Amniotic epithelial cell (primary cell): ENCODE measurements around the gene TSHZ2.
"Not testable (repeated sequence)": the region's sequence is repeated elsewhere in the genome, so short reads cannot be mapped to it uniquely, and the experiment has no call there.

ENCODE experiments used
- DNase-seq: peaks from one replicate; pipeline ENCODE4 v3.0.0-alpha.2; 2010; ENCODE audit warnings: low read depth

Gene TSHZ2

DNA sequence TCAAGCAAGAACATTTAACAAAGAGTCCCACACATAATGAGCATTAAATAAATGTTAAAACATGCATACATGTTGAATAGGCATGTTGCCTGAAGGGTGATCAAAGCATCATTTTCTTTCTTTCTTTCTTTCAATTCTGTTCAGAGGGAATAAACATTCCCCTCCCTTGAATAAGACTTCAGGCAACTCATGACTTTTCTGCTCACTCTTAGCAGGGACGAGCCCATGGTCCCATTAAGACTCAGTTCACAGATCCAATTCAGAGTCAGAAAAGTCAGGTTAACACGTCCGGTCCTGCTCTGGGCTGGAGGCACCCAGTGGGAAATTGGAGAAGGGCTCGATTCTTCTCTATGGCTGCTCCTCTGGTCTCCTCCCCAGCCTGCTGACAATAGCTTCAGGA is 439.7 kb downstream of the TSHZ2 start:
- DNase-seq: no peak

DNA sequence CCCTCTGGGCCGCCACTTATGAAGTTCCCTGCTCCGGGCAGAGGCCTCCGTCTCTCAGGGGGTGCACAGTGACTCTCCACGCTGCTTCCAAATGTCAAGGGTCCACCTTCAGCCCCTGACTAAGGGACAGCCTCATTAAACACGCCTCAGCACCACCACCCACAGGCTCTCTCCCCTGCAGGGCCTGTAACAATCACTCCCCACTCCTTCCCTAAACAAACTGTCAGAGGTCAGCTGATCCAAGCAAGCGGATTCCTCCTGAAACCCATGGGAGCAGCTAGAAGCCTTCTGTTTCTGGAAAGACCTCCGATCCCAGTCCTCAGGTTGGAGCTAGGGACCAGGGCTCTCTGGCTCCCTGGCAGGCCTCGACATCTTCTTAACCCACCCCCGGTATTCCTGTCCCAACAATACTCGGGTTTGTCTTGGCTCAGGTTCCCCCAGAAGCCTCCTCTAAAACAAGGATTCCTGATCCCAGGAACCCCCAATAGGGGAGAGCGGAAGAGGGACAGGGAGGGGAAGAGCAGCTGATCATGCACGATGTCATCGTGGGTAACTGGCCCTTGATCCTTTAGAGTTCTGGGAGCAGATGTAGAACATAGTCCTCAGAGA is 440.5 kb downstream of the TSHZ2 start:
- no peak for DNase-seq

DNA sequence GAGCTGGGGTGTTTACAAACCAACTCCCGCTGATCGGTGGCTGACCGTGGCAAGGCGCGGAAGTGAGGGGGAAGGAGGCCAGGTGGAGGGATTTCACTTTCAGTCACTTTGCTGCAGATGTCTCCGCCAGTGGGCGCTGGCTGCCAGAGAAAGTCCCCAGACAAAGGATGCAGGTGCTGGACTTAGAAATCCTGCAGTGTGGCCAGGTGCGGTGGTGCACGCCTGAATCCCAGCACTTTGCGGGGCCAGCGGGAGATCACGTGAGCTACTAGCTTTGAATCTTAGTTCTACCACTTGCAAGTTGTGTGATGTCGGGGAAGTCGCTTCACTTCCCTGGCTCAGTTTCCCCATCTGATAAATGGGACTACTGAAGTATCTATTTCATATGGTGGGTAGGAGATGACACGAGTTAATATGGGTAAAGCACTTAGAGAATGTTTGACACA is 441.1 kb downstream of the TSHZ2 start:
- no peak for DNase-seq

DNA sequence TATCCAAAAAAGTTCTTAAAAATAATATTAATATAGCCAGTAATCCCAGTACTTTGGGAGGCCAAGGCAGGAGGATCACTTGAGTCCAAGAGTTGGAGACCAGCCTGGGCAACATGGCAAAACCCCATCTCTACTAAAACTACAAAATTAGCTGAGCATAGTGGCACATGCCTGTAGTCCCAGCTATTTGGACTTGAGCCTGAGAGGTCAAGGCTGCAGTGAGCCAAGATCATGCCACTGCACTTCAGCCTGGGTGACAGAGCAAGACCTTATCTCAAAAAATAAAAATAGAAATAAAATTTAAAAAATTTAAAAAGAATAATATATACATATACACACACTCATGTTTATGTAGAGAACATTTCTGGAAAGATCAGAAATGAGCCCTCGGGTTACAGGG is 441.7 kb downstream of the TSHZ2 start:
- DNase-seq: not testable (repeated sequence)

DNA sequence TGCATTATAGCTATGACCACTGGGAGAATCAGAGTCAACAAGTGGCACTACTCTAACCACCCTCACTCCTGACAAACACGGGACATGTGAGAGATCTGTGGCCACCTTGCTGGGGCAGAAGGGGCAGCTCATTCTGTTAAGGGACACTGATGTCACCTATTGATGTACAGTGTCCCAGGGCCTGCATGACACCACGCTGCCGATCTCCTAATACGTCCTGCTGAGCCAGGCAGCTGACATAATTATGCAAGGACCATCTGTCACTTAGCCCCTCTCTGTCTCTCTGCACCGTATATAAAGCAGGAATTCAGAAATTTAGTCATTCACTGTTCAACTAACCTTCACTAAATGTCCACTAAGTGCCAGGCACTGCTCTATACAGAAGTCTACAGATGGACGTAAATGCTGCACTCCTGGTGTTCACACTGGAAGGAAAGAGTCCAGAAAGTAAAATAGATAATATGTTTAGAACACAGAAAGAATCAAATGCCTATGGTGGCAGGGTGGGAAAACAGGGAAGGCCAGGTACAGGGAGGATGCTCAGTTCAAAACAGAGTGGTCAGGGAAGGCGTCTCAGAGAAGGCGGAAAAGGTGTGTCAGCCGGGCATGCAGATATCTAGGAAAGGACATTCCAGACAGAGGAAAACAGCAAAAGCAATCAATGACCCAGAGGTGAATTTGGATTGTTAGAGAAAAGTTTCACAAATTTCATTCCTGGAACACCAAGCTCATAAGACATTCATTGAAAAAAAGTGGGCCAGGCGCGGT is 447.7 kb downstream of the TSHZ2 start:
- DNase-seq: no peak

DNA sequence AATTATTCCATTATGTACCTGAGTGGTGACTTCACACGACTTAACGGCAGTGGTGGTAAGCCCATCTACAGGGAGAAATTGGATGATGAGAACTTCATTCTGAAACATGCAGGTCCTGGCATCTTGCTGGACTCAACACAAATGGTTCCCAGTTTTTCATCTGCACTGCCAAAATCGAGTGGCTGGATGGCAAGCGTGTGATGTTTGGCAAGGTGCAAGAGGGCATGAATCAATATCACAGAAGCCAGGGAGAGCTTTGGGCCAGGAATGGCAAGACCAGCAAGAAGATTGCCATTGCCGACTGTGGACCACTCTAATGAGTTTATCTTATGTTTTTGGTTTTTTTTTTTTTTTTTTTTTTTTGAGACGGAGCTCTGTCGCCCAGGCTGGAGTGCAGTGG is 449.2 kb downstream of the TSHZ2 start:
- DNase-seq: no peak

DNA sequence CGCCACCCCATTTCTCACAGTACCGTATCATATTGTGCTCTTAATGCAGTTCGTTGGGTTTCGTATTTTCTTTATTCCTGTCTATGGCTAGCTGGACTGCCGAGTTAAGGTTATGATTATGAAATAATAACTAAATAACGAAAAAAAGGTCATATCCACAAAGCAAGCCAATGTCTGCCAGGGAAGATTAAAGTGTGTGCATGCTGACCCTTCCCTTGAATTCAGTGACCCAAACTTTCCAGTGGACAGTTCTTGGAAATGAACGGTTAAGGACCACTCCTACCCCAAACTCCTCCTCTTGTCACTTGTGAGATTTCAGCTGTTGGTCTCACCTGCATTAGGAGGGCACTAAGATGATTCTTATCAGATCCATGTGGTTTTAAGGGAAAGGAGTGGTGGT is 449.9 kb downstream of the TSHZ2 start:
- DNase-seq: no peak

DNA sequence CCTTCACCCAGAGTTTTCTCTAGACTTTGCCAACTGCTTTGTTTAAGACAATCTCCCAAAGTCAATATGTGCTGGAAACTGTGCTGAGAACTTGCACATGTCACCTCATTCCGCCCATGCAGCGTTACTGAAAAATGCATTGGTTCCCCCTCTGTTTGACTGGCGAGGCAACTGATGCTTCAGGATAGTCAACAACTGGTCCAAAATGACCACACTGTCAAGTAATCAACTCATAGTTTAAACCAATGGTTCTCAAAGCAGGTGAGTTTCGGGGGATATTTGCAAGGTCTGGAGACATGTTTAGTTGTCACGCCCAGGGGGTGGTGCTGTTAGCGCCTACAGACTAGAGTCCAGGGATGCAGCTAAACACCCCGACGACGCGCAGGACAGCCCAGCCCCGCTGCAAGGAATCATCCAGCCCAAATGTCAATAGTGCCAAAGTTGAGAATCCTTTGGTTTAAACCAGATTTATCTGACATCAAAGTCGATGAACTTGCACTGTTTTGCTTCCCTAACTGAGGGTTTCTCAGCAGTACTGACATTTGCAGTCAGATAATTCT is 451.5 kb downstream of the TSHZ2 start:
- no peak for DNase-seq

DNA sequence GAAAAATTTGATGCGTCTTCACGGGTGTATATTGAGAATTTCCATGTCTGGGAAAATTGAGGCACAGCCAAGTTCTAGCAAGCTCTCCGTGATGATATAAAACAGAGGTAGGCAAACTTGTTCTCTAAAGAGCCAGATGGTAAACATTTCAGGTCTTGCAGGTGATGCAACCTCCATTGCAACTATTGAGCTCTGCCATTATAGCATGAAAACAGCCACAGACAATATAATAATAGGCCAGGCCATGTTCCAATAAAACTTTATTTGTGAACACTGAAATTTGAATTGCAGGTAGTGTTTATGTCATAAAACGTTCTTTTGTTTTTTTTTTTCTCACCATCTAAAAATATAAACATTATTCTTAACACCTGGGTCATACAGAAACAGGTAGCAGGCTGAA is 453.3 kb downstream of the TSHZ2 start:
- DNase-seq: no peak

DNA sequence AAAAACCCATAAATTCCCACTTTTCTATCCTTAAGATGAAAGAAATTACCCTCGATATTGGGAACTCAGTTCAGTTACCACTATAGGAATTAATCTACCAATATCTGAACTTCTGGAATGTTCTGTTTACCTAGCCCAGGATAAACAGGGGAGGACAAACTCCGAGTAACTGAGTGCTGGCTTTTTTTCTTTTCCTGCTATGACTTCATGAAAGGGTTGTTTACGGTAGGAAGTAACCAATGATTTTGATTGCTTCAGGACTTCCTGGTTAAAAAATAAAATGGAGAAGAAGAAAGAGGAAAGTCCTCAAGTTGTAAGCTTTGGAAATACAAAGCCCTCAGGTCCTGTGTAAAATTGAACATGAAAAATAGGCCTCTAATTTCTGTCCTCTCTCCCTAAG is 453.8 kb downstream of the TSHZ2 start:
- no peak for DNase-seq

DNA sequence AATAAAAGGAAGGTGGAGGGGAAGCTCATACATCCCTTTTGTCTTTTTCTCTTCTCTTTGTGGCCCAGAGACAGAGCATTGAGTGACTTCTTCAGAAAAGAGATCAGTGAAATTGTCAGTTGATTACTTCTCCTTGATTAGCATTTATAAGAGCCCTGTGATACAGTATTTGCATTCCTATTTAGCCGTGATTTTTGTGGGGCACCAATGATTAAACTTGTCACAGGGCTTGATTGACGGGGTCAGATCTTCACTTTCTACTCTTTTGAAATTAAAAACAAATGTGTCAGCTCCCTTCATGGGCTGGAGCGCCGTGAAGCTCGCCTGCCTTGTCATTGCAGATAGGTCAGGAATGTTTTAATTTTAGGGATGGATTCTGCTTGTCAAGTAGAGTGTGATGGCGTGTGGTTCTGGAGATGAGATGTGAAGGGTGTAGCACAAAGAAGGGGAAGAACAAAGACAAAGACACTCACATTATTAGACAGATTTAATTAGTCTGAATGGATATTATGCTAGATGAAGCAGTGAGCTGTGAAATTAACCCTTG is 454.7 kb downstream of the TSHZ2 start:
- DNase-seq: no peak

DNA sequence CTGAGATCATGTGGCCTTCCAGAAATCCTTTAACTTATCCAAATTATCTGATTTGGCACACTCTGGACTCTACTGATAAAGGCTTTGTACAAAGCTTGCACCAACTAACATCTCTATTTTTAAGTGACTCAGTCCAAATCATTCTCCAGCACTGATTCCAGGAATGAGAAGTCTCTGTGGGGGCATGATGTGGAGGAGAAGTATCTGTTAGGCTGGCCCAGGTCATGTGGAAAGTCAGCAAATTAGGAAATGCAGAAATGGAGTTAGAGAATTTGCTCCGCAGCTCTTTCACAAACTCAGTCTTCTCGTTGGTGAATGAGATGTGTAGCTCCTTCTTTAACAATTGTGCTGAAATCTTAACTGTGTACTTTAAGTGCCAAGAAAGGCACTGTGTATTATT is 455.8 kb downstream of the TSHZ2 start:
- no peak for DNase-seq

DNA sequence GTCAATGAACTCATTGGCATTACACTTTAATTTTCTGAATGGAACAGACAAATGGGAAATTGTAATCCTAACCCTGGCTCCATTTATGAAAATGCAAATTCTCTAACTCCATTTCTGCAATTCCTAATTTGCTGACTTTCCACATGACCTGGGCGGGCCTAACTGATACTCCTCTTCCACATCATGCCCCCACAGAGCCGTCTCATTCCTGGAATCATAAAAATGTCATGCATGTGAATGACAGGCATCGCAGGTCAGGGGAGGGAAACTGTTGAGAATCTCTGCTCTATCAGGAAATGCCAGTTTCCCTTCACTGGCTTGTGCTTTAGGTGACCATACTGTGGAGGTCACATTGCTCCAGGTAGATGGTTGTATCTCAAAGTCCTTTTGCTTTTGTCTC is 456.4 kb downstream of the TSHZ2 start:
- no peak for DNase-seq

DNA sequence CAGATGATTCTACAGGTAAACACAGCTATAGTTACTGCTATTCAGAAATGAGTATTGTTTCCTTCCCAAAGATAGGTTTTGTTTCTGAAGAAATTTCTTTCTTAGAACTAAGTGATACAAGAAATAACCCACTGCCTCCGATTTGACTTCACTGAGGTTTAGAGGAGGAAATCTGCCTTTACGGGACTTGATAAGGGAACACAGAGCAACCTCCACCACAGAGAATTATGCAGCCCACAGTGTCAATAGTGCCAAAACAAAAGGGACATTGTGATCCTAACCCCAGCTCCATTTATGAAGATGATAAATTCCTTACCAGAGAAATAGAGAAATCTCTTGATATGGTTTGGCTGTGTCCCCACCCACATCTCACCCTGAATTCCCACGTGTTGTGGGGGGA is 456.8 kb downstream of the TSHZ2 start:
- DNase-seq: no peak

DNA sequence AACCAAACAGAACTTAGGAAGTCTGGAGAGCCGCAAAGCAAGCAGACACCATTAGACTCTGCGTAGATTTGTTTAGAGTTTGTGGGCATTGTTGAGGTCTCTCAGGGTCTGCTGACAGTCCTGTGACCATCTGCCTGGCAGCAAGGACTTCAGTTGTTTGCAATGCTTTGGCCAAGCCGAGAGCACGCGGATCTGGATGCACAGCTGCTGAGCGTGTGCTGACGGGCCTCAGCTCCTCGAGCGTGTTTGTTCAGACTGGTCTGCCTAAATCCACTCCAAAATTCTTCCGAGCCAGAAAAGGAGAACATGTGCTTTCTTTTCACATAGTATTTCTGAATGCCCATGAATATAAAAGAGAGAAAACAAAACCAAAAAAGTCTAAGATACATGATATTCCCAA is 462.5 kb downstream of the TSHZ2 start:
- DNase-seq: no peak

DNA sequence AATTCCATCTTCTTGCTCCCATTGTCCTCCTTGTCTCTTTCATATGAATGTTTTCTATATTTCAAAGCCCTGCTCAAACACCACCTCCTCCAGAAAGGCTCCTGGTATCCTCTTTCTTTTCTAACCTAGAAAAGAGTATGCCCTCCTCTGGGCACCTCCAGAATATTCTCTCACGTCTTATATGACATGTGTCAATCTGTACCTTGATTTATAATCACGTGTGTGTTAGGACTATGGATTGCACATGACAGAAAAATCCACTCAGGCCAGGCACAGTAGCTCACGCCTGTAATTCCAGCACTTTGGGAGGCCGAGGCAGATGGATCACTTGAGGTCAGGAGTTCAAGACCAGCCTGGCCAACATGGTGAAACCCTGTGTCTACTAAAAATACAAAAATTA is 464.8 kb downstream of the TSHZ2 start:
- not testable (repeated sequence) for DNase-seq

DNA sequence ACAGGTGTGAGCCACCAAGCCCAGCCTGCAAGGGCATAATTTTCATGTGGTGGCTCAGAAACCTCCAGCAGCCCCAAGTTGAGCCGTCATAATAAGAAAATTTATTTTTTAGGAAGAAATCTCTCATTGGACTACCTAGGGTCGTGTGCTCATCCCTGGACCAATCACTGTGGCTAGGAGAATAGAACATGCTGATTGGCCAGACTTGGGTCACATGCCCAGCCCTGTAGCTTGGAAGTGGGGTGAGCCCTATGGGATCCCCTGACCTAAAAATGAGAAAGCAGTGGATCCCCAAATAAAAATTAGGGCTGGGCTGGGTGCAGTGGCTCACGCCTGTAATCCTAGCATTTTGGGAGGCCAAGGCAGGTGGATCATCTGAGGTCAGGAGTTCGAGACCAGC is 466.2 kb downstream of the TSHZ2 start:
- no peak for DNase-seq

DNA sequence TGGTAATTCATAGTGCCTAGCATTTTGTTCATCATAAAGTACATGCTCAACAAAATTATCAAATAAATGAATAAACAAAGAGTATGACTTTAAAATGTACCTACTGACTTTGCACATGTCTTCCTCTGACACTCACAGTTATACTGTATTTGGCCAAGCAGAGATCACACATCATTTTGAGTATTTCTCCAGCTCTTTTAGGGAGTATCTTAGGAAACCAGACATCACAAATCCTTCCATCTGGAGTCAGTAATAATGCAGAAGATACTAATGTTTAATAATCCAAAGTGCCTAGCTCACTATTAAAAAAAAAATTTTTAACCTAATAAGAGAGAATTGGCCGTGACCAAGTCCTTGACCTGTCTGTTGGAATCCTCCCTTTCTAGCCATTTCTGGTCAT is 466.9 kb downstream of the TSHZ2 start:
- DNase-seq: no peak

DNA sequence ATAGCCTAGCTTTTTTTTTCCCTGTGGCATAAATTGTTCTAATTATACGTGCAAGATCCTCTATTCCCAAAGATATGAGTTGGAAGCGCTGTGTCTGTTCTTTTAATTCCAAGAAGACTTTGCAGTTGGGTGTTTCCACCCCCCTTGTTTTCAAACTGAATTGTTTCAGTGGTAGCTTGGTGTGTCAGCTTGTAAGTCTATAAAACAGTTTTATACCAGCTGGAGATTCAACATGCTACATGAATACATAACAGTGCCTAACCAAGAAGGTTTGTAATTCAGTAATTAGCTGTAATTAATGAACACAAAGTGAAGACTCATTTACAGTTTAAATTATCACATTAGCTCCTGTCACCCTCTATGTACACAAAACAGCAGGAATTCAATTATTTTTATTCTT is 467.5 kb downstream of the TSHZ2 start:
- no peak for DNase-seq

DNA sequence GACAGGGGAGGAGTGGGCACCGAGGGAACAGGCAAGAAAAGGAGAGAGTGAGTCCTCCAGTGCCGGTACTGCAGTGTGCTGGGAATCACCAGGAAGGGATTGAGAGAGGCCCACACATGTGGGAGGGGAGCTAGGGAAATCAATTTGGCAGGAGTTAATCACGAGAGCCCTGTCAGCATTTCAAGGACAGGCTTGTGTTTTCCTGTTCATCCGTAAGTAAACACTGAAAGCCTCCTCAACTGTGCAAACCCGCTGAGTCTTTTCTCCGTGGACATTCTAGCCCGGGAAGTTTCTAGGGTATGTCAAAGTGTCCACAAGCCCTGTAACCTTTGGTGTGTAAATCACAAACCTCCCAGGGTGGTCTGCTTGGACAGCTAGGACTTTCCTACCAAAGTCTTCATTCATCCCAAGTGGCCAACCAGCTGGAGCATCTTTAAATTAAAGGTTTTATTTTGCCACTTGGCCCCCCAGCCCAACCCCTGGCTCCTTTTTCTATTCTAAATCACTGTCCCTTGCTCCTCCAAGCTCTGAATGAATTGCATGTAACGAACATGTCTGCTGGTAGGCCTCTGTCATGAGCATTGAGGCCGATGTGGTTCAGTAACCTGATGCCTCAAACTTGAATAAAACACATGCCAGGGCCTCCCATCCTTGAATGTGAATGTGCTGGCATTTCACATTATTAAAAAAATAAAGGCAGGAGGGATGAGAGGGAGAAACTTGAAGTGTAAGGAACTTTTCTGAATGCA is 472.4 kb downstream of the TSHZ2 start:
- DNase-seq: no peak

DNA sequence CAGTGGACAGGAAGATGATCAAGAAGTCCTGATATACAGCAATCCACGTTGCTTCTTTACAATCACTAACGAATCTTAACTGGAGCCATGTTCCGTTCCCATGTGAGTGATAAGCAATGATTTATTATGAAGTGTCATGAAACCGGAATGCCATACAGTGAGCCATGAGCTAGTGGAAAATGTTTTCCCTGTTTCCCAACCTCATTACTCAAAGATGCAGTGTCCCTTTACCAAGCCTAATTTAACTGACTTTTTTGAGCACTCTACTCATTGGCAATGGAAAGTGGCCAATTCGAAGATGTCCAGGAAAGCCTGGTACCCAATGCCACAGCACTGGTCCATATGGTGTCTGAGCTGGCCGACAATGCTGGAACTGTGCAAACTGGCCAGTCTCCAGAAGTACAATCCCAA is 473.2 kb downstream of the TSHZ2 start:
- DNase-seq: no peak

DNA sequence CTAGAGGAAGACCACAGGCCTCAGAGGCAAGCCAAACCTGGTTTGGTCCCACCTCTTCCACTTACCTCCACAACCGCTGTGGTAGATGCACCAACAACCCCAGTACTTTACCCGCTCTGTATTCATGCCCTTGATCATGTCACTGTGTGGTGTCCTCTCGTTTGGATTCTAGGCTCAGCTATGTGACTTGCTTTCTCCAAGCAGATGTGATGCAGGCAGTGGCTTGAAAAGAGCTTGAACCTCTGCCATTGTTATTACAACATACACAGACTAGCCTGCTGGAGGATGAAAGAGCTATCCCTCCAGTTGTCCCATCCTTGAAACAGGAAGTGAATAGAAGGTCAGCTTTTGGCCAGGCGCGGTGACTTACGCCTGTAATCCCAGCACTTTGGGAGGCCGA is 473.8 kb downstream of the TSHZ2 start:
- DNase-seq: no peak

DNA sequence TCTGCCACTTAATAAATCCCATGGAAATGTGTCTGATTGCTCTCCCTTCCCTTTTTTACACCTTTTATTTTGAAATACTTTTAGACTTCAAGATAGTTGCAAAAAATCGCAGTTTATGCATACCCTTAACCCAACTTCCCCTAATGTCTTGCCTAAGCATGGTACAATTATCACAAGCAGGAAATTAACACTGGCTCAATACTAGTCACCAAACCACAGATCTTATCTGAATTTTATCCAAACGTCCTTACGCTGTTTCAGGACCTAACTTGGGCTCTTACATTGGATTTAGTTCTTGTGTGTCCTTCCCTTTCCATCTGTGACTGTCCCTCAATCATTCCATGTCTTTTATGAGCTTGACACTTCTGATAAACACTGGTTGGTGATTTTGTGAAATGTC is 475.2 kb downstream of the TSHZ2 start:
- no peak for DNase-seq
